Endothelial cell of umbilical vein (primary cell): ENCODE data around the gene TBCD. TPM values are rescaled to one million over a fixed set of nuclear protein-coding genes. Genes with fewer than 3 reads are reported as not detected.

ENCODE experiments used
- BruUV-seq: library from RNA; stranded (reverse); fragments of 400-500 nt; replicated peaks from 2 replicates; lab custom pipeline; 2021; lab: Mats Ljungman, UMichigan
- CTCF ChIA-PET: fragments of 300-600, 350-600 bp; sonication (Branson Sonifier 250); formaldehyde crosslinking; loops from one replicate; lab custom pipeline; 2021; ENCODE audit warnings: antibody characterized with exemption, inconsistent platforms; lab: Charles Lee
- POLR2A ChIA-PET: fragments of 300-600, 350-600 bp; sonication (Branson Sonifier 250); formaldehyde crosslinking; loops from one replicate; lab custom pipeline; 2021; ENCODE audit warnings: antibody characterized with exemption, inconsistent platforms; lab: Charles Lee
- DNase-seq: peaks from one replicate; pipeline ENCODE4 v3.0.0-alpha.2; 2011; ENCODE audit warnings: low read depth, low spot score
- FAIRE-seq: peaks from 2 replicates; lab custom pipeline; 2011; peaks lifted over from hg19 to GRCh38; lab: Jason Lieb, UNC
- H2AFZ ChIP-seq: 2 replicates; pipeline ENCODE4 v1.6.0; 2012; ENCODE audit warnings: low read depth, low read length, control low read depth, inconsistent platforms
- H3K27ac ChIP-seq: 2 replicates; pipeline ENCODE4 v1.5.1; 2011; ENCODE audit warnings: low read depth, mild to moderate bottlenecking, control low read depth, low read length, moderate library complexity; ENCODE audit not compliant: insufficient read depth
- H3K27me3 ChIP-seq, 2 experiments: 2 replicates each; pipeline versions ENCODE4 v1.6.0 to v1.6.1; 2011; ENCODE audit warnings: low read length in 2 of 2, mixed read lengths in 1 of 2; ENCODE audit not compliant: control insufficient read depth in 2 of 2, insufficient read depth in 2 of 2
- H3K36me3 ChIP-seq, 2 experiments: 2 replicates in 1 of 2; 3 replicates in 1 of 2; pipeline ENCODE4 v1.5.1; 2011; ENCODE audit warnings: low read length in 2 of 2, mild to moderate bottlenecking in 1 of 2, moderate library complexity in 1 of 2; ENCODE audit not compliant: control insufficient read depth in 2 of 2, insufficient read depth in 2 of 2; ENCODE audit errors: extremely low read depth in 1 of 2
- H3K4me1 ChIP-seq: 3 replicates; pipeline ENCODE4 v1.5.1; 2011; ENCODE audit warnings: mild to moderate bottlenecking, low read length; ENCODE audit not compliant: control insufficient read depth, insufficient read depth; ENCODE audit errors: extremely low read depth
- H3K4me2 ChIP-seq: 2 replicates; pipeline ENCODE4 v1.6.1; 2011; ENCODE audit warnings: low read length, control low read depth, mixed read lengths; ENCODE audit not compliant: insufficient read depth
- H3K4me3 ChIP-seq, 3 experiments: fragments of 200-600 bp in 1 of 3; sonication (generic), shearing (Covaris generic) in 1 of 3; replicated peaks in 1 of 3; 2 replicates each; pipeline ENCODE4 v1.5.1; 2011 to 2016; ENCODE audit warnings: control low read depth in 3 of 3, low read length in 3 of 3, mild to moderate bottlenecking in 2 of 3, inconsistent platforms in 1 of 3, low read depth in 1 of 3, moderate library complexity in 1 of 3; ENCODE audit not compliant: insufficient read depth in 1 of 3
- H3K79me2 ChIP-seq: 2 replicates; pipeline ENCODE4 v1.6.0; 2012; ENCODE audit warnings: low read length, inconsistent platforms; ENCODE audit not compliant: control insufficient read depth, insufficient read depth
- H3K9ac ChIP-seq: replicated peaks from 2 replicates; pipeline ENCODE3; 2011; ENCODE audit warnings: low read length, control low read depth; ENCODE audit not compliant: insufficient read depth; ENCODE audit errors: extremely low read depth
- H3K9me1 ChIP-seq: replicated peaks from 3 replicates; pipeline ENCODE4 v1.6.0; 2011; ENCODE audit warnings: mild to moderate bottlenecking, low read length; ENCODE audit not compliant: control insufficient read depth, insufficient read depth; ENCODE audit errors: extremely low read depth
- H3K9me3 ChIP-seq: replicated peaks from 2 replicates; pipeline ENCODE4 v1.5.1; 2012; ENCODE audit warnings: low read length, inconsistent platforms; ENCODE audit not compliant: control insufficient read depth, insufficient read depth
- H4K20me1 ChIP-seq: replicated peaks from 2 replicates; pipeline ENCODE3; 2011; ENCODE audit warnings: mild to moderate bottlenecking, low read length; ENCODE audit not compliant: control insufficient read depth, insufficient read depth; ENCODE audit errors: extremely low read depth
- EZH2 ChIP-seq: IDR thresholded peaks from 2 replicates; pipeline ENCODE4 v1.6.1; 2012; ENCODE audit warnings: borderline replicate concordance, low read depth, mild to moderate bottlenecking, moderate library complexity, low read length, inconsistent platforms; ENCODE audit not compliant: severe bottlenecking
- FOS ChIP-seq: IDR thresholded peaks from 2 replicates; pipeline ENCODE4 v1.6.1; 2011; ENCODE audit warnings: mild to moderate bottlenecking, low read length, moderate library complexity, borderline replicate concordance; ENCODE audit not compliant: insufficient read depth
- GATA2 ChIP-seq: IDR thresholded peaks from 2 replicates; pipeline ENCODE4 v1.7.0; 2011; ENCODE audit warnings: low read depth, mild to moderate bottlenecking, moderate library complexity, mixed read lengths, low read length; ENCODE audit not compliant: insufficient read length, insufficient read depth
- JUN ChIP-seq: IDR thresholded peaks from 2 replicates; pipeline ENCODE4 v1.6.1; 2011; ENCODE audit warnings: borderline replicate concordance, low read depth; ENCODE audit not compliant: insufficient read length, insufficient read depth
- MYC ChIP-seq: IDR thresholded peaks from one replicate; pipeline ENCODE4 v1.6.1; 2011; ENCODE audit warnings: mild to moderate bottlenecking, low read depth, low read length
- POLR2A ChIP-seq: IDR thresholded peaks from 2 replicates; pipeline ENCODE4 v1.6.1; 2012; ENCODE audit warnings: low read depth, mild to moderate bottlenecking, control low read depth, low read length
- POLR2AphosphoS5 ChIP-seq: IDR thresholded peaks from 2 replicates; pipeline ENCODE4 v1.6.1; 2012; ENCODE audit warnings: low read depth, mild to moderate bottlenecking, control low read depth, low read length, moderate library complexity; ENCODE audit not compliant: insufficient read depth
- dilution Hi-C: fragments of 300-500 bp; cut with MboI; formaldehyde crosslinking; loops from one replicate; pipeline ENCODE4 v1.15.0; 2019; ENCODE audit warnings: low sequenced_read_pairs; ENCODE audit not compliant: extremely low pct_ligation_motif_present
- intact Hi-C: fragments of 100-400 bp; cut with micrococcal nuclease; formaldehyde crosslinking; loops from one replicate; pipeline ENCODE4 v1.10.0; 2022
- polyA plus RNA-seq, 4 experiments: library from polyadenylated mRNA; depleted of rRNA in 3 of 4; stranded (reverse) in 3 of 4; unstranded in 1 of 4; fragments of >200 nt; gene quantifications; 2 replicates each; pipeline versions ENCODE4 v1.2.1 to v1.2.3, GENCODE V29; 2011 to 2012; ENCODE audit warnings: missing spikeins in 1 of 4
- total RNA-seq: library from RNA; stranded (reverse); gene quantifications from 2 replicates; pipeline ENCODE4 v1.2.3, GENCODE V29; 2021
- TF ChIP-seq, protein P1 (sequence below): IDR thresholded peaks from 2 replicates; pipeline ENCODE4 v1.6.1; 2011; ENCODE audit not compliant: insufficient read depth, insufficient read length
- TF ChIP-seq, protein P2 (sequence below), 2 donors: IDR thresholded peaks; 1 replicate in 1 of 2; 2 replicates in 1 of 2; pipeline ENCODE4 v1.5.1; 2011; ENCODE audit warnings: low read length in 2 of 2, mild to moderate bottlenecking in 2 of 2, moderate library complexity in 2 of 2, control low read depth in 1 of 2, inconsistent platforms in 1 of 2, low read depth in 1 of 2; ENCODE audit not compliant: insufficient read depth in 1 of 2; ENCODE audit errors: extremely low read depth in 1 of 2

The TBCD gene
- total and polyA plus RNA-seq, 2 donors (not counting 3 experiments of a cell fraction or from before 2014, with no cell fraction given) = 121 to 145 TPM

DNA sequence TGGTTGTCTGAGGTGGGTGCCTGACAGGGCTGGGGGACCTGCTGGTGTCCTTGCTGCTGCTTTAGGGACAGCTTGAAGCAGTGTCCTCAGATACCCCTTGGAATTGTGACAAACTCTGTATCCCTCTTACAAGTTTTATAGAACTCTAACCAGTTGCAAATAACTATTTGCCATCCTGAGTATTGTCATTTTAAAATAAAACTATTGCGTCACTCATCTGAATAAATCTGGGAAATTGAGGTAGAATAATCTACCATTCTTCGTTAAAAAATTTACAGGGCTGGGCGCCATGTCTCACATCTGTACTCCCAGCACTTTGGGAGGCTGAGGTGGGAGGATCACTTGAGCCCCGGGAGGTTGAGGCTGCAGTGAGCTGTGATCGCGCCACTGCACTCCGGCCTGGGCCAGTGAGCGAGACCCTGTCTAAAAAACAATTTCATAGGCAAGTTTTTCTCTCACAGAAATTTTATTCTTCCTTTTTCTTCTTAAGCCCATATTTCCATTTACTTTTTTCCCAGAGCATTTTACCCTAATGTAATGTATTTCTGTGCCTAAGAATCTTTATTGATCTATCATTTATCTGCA, 73.8 kb downstream of the TBCD start:
- Histone ChIP-seq H3K79me2 (no peaks in the 10 kb centered on the region), H3K9ac (no peak overlapping the region), H4K20me1 (no peaks in the 10 kb centered on the region), H3K27ac (no peak overlapping the region), H3K9me1 (no peaks in the 10 kb centered on the region), H3K4me1 (no peaks in the 10 kb centered on the region), H3K27me3 (no peaks in the 10 kb centered on the region), H3K36me3 (peaks cover 0 to 4% of the 10 kb centered on the region in 2 experiments), H3K4me3 (no peak overlapping the region), H3K4me2 (no peak overlapping the region), H3K9me3 (no peaks in the 10 kb centered on the region), H2AFZ (no peak overlapping the region)
- TF ChIP-seq, protein P1, sequence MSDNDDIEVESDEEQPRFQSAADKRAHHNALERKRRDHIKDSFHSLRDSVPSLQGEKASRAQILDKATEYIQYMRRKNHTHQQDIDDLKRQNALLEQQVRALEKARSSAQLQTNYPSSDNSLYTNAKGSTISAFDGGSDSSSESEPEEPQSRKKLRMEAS = no peak
- TF ChIP-seq, protein P2, sequence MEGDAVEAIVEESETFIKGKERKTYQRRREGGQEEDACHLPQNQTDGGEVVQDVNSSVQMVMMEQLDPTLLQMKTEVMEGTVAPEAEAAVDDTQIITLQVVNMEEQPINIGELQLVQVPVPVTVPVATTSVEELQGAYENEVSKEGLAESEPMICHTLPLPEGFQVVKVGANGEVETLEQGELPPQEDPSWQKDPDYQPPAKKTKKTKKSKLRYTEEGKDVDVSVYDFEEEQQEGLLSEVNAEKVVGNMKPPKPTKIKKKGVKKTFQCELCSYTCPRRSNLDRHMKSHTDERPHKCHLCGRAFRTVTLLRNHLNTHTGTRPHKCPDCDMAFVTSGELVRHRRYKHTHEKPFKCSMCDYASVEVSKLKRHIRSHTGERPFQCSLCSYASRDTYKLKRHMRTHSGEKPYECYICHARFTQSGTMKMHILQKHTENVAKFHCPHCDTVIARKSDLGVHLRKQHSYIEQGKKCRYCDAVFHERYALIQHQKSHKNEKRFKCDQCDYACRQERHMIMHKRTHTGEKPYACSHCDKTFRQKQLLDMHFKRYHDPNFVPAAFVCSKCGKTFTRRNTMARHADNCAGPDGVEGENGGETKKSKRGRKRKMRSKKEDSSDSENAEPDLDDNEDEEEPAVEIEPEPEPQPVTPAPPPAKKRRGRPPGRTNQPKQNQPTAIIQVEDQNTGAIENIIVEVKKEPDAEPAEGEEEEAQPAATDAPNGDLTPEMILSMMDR (IDR thresholded peaks at IDR 0.05; ENCODE audit: extremely low read depth in 1 of 2, insufficient read depth in 1 of 2, low read depth in 1 of 2, low read length in 2 of 2) = no peak
- TF ChIP-seq JUN = no peak
- TF ChIP-seq POLR2A = no peak
- no peak for TF ChIP-seq FOS
- TF ChIP-seq MYC = no peak
- TF ChIP-seq GATA2 = no peak
- TF ChIP-seq EZH2 = no peak
- no peak for TF ChIP-seq POLR2AphosphoS5
- dilution Hi-C loops = no loop called here
- no TSS peak for BruUV-seq
- POLR2A ChIA-PET = no interaction called here
- intact Hi-C loops = no loop called here
- CTCF ChIA-PET = no interaction called here
- FAIRE-seq = no peak
- no peak for DNase-seq
